Endodermal cell (in vitro differentiated cells): ENCODE data around the gene DENND10. TPM values are rescaled to one million over a fixed set of nuclear protein-coding genes. Genes with fewer than 3 reads are reported as not detected.

Experiments
- DNase-seq: peaks from one replicate; pipeline ENCODE4 v3.0.0-alpha.2; 2017
- H3K27ac ChIP-seq: 2 replicates; pipeline ENCODE4 v1.5.1; 2013; ENCODE audit warnings: mild to moderate bottlenecking, low read depth, low read length, moderate library complexity
- H3K27me3 ChIP-seq: 2 replicates; pipeline ENCODE4 v1.6.1; 2013; ENCODE audit warnings: mild to moderate bottlenecking, low read length, moderate library complexity; ENCODE audit not compliant: insufficient read depth, control insufficient read depth, poor library complexity, severe bottlenecking
- H3K36me3 ChIP-seq: 2 replicates; pipeline ENCODE4 v1.7.0; 2013; ENCODE audit warnings: mild to moderate bottlenecking, low read length, moderate library complexity; ENCODE audit not compliant: control insufficient read depth, insufficient read depth
- H3K4me1 ChIP-seq: one replicate; pipeline ENCODE4 v1.7.0; 2013; ENCODE audit warnings: low read length; ENCODE audit not compliant: control insufficient read depth, insufficient read depth
- H3K4me3 ChIP-seq: 2 replicates; pipeline ENCODE4 v1.5.1; 2013; ENCODE audit warnings: mild to moderate bottlenecking, low read length, moderate library complexity
- H3K9ac ChIP-seq: 2 replicates; pipeline ENCODE4 v1.6.1; 2013; ENCODE audit warnings: mild to moderate bottlenecking, low read length, moderate library complexity; ENCODE audit not compliant: poor library complexity, severe bottlenecking; ENCODE audit errors: extremely low read depth
- H3K9me3 ChIP-seq: 2 replicates; pipeline ENCODE4 v1.6.1; 2013; ENCODE audit warnings: mild to moderate bottlenecking, low read length, moderate library complexity; ENCODE audit not compliant: control insufficient read depth
- H3K27ac Mint-ChIP-seq: 2 replicates; pipeline ENCODE4 v1.8.0; 2020; ENCODE audit warnings: mixed read lengths
- H3K27me3 Mint-ChIP-seq: 2 replicates; pipeline ENCODE4 v1.8.0; 2021; ENCODE audit warnings: mild to moderate bottlenecking, mixed read lengths; ENCODE audit not compliant: insufficient read depth
- H3K36me3 Mint-ChIP-seq: 2 replicates; pipeline ENCODE4 v1.8.0; 2020; ENCODE audit warnings: low read depth, mixed read lengths
- H3K4me1 Mint-ChIP-seq: 2 replicates; pipeline ENCODE4 v1.8.0; 2020; ENCODE audit warnings: mixed read lengths
- H3K4me3 Mint-ChIP-seq: 2 replicates; pipeline ENCODE4 v1.8.0; 2020; ENCODE audit warnings: mild to moderate bottlenecking, moderate library complexity, mixed read lengths
- H3K9me3 Mint-ChIP-seq: 2 replicates; pipeline ENCODE4 v1.8.0; 2020; ENCODE audit warnings: mild to moderate bottlenecking, mixed read lengths
- CTCF ChIP-seq: fragments of 200-600 bp; sonication (generic); conservative IDR thresholded peaks from 2 replicates; pipeline ENCODE4 v1.5.0; 2021; ENCODE audit warnings: antibody characterized with exemption, mild to moderate bottlenecking
- WGBS, 2 experiments: methylation state at CpG; one replicate each; pipeline versions ENCODE4 v1.1.5 to v1.1.7; 2013; ENCODE audit warnings: missing lambda C conversion rate in 2 of 2, mixed read lengths in 1 of 2; ENCODE audit not compliant: insufficient coverage in 1 of 2, insufficient read length in 1 of 2; 5-methylcytosine and 5-hydroxymethylcytosine counted together
- total RNA-seq, 2 donors: library from RNA; stranded (reverse); fragmentation: NEBNext Ultra II Directional in 1 of 2; extraction: Animal tissue kit (Norgen Biotek cat#: 25700) in 1 of 2; gene quantifications; 2 replicates in 1 of 2; 3 replicates in 1 of 2; pipeline ENCODE4 v1.2.1, GENCODE V29; 2021

DENND10 gene
- total RNA-seq, 2 donors from 2014 or later: 76.1 to 91.2 TPM

DNA sequence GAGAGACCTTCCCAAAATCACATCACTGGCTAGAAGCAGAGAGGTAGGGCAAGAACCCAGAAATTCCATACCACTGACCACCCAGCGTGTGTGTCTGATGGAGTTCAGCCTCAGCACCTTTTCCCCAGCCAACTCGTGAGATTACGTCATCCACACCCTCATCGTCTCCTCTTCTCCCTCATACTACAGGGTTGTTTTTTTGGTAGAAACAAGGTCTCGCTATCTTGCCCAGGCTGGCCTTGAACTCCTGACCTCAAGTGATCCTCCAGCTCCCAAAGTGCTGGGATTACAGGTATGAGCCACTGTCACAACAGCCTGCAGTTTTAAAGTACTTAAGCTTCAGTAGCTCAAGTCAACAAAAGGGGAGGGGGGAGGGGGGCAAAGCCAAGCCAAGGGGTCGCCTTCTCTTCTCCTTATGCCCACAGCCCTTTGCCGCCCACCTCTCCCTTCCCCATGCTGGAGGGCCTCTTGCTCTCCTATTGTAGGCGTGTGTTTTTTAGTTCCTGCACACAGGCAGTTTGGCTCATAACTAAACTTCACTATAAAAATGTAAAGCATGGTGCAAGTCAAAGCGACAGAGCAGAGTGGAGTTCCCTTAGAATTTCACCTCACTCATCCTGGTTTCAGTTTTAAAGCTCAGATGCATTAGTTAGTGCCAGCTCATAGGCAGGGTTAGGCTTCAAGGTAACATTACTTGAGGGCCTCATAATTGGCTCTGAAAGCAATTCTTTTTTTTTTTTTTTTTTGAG is 79.9 kb downstream of the DENND10 start:
- H3K27me3 ChIP-seq: no peaks in the 10 kb centered on the region
- H3K27me3 Mint-ChIP-seq: no peaks in the 10 kb centered on the region

More for the DNA sequence above, 79.9 kb downstream of the DENND10 start:
- H3K27ac ChIP-seq: no peak overlapping the region
- Mint-ChIP-seq H3K36me3 (peaks cover 1% of the 10 kb centered on the region), H3K4me3 (no peak overlapping the region), H3K27ac (no peak overlapping the region), H3K4me1 (no peaks in the 10 kb centered on the region), H3K9me3 (peaks cover 21% of the 10 kb centered on the region)
- no peak for TF ChIP-seq CTCF
- WGBS, 2 experiments: 96 to 100% methylated on average over 1 to 9 of the region's 9 CpGs
- no peaks in the 10 kb centered on the region for H3K9me3 ChIP-seq
- no peaks in the 10 kb centered on the region for H3K36me3 ChIP-seq
- H3K4me3 ChIP-seq: no peak overlapping the region
- DNase-seq: no peak
- H3K4me1 ChIP-seq: no peaks in the 10 kb centered on the region
- no peak overlapping the region for H3K9ac ChIP-seq

Other genes with a start within 250 kb of the DENND10 start
- gene NANOS1, start 74.4 kb upstream of the DENND10 start, total RNA-seq: 1 to 10 TPM in 1 of 2 donors, under 1 TPM in 1; 0.71 to 1.7 TPM
- 100 to 1,000 TPM; 134 to 144 TPM for gene EIF3A, start 23.3 kb upstream of the DENND10 start, total RNA-seq
- 10 to 100 TPM; 18.3 to 23.2 TPM for gene SFXN4, start 61.6 kb downstream of the DENND10 start, total RNA-seq
- gene PRDX3, start 74.7 kb downstream of the DENND10 start, total RNA-seq: 100 to 1,000 TPM; 153 to 173 TPM
- 10 to 100 TPM in 1 of 2 donors, 1 to 10 TPM in 1; 9.1 to 11.9 TPM for gene GRK5, start 103.5 kb downstream of the DENND10 start, total RNA-seq